ELF-1 (cell line): ENCODE results near the gene TCERG1L.

Experiments
- DNase-seq: peaks from one replicate; pipeline ENCODE4 v3.0.0-alpha.2; 2016; ENCODE audit warnings: low read depth, low spot score

The TCERG1L gene

DNA sequence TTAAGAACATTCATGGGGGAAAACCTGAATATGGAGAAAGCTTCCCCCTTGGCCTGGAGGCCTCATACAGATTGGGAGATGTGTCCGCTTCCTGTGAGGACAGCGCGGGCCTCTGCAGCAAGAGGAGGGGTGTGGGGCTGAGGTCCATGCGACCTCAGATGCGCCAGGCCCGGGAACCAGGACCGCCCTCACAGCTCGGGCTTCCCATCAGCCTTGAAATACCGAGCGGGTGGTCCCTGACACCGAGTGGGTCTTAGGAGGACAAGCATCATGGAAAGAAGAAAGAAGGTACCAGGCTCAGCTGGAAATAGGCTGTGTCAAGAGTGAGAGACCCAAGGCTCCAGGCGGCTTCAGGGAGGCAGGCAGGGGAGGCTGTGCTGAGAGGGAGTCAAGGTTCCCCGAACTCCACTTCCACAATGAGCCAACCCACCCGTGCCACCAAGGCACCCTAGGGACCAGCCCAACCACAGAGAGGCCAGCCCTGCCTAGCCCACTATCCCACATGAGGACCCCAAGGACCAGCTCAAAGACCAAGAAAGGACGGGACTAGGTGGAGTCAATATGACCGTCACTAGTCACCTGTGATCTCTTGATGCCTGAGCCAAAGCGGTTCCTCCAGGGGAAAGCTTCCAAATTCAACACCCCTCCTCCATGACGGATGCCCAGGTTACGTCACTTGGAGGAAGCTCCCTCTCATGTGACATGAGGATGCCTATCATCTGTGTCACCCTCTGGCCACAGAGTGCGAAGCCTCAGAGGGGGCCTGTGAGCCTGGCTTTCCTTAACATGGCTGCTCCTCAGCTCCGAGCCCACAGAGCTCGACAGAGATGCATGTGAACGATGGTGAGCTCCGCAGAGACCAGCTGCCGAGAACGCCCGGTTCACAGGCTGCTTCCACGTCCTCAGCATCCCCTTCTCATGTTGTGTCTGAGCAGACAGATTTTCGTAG is 103.7 kb downstream of the TCERG1L start:
- DNase-seq: no peak

DNA sequence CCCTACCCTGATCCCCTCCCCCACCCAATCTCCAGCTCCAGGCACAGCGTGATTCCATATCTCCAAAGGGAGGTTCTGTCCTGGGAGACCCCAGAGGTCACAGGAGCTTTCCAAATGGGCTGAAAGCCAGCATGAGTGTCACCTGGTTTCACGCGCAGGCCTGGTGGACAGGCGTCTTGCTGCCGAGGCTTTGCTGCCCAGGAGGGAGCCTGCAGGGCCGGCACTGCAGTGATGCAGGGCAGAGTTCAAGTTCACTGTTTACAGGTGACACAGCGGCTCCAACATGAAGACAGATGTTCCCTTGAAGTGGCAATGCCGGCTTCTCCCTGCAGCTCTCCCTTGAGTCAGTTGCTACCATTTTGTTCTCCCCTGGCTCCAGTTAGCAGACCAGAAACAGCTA is 104.3 kb downstream of the TCERG1L start:
- DNase-seq: no peak

DNA sequence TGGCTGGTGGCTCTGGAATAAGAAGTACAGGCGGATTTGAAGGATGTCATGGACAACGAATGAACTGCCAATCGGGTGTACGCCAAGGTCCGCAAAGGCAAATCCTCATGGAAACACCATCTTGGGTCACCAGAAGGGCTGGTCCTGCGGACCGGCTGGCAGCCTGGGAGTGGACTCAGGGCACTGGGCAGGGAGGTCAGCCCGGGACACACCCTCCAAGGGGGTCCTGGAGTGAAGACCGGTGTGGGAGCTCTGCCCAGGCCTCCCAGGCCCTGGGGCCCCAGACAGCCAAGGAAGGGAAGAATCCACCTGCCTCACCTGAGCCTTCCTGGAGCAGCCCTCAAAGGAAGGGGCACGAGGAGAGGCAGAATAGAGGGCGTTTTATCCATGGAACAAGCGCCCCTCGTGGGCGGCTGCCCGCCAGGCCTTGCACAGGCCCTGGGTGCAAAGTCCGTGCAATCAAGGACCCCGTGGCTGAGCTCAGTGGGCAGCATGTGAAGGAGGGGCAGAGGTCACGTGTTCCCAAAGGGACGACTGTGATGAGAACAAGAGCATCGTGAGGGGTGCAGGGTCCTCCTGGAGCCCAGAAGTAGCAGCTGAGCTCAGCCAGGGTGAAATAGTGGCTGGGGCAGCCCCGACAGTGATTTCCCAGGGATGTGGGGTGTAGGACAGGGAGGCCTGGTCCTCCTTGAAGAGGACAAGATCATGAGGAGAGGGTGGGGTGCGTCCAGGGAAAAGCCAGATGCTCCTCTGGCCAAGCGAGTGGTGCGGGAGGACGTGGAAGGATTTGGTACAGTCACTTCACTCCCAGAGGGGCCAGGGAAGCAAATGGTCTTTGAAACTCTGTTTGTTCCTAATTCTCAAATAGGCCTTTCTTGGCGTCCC is 105.2 kb downstream of the TCERG1L start:
- DNase-seq: no peak

DNA sequence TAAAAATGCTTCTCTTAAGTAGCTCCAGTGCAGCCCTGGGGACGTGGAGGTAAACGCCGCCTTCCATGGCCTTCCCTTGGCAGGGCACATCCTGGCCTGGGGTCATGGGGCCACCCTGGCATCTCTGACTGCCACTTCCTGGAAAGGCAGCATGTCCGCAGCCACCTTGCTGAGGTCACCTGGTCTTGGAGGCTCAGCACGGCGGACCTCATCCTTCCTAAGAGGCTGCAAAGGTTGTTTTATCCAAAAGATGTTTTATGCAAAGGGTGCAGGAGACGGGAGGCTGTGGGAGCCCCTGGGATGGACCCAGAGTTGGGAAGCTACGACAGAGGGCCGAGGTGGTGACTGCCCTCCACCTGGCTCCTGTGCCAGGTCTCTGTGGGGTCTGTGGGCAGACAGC is 106.0 kb downstream of the TCERG1L start:
- no peak for DNase-seq

DNA sequence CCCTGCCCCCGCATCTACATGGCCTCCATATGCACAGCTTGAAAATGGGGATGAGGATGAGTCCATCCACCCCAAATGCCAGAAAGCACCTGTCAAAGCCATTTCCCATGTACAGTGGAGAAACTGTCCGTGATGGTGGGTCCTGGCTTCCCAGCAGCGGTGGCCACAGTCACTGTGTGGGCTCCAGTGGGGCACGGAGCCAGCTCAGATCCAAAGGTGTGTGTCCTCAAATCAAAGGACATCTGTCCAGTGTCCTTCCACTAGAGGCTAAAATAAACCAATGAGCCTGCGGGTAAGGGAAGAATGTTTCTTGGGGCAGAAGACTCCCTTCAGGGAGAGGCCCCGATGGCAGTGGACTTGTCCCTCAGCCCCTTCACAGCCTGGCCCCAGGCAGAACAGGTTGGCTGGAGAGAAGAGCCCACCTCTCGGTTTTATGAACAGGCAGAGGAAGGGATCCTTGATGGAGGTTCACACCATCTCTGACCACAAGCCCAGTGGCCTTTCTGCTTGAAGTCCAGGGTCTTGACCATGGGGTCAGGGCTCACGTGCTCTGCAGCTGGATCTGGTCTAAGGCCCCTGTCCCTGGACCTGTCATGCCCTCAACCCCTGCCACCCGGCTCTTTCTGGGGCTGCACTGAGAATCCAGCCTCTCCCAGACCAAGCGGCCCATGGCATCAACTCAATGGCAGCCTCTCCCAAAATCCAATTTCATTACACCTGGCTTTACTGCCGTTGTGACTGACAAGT is 106.9 kb downstream of the TCERG1L start:
- no peak for DNase-seq

DNA sequence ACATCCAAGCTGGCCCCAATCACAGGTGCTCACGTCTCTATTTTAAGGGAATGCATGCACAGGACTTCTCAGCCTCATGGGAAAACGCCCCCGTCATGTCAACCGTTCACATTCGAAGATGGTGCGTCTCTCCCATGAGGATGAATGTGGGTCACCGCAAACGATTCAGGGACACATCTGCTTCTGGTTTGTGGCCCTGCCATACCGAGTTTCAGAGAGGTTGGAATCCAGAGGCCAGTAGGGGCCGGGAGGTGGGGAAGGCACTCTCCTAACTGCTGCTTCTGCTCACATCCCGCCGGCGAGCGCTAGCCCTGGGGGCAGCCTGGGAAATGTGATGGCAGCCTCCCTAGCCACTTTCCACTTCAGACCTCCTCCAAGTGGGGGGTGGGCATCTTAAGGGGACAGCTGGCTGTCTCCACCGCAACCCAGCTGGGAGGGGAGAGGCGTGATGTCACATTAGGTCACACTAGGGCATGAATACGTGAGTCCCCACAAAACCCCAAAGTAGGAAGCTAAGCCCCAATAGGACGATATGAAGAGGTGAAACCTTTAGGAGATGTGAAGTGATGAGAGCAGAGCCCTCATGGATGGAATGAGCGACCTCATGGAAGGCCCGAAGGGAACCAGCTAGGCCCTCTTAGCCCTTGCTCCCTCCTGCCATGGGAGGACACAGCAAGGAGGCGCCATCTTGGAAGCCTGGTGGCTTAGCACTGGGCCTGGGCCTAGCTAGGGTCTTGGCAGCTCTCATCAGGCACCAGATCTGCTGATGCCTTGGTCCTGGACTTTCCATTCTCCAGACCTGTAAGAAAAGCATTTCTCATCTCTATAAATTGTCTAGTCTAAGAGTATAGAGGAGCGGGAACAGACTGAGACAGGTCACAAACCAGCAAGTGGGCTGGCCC is 107.8 kb downstream of the TCERG1L start:
- DNase-seq: no peak

DNA sequence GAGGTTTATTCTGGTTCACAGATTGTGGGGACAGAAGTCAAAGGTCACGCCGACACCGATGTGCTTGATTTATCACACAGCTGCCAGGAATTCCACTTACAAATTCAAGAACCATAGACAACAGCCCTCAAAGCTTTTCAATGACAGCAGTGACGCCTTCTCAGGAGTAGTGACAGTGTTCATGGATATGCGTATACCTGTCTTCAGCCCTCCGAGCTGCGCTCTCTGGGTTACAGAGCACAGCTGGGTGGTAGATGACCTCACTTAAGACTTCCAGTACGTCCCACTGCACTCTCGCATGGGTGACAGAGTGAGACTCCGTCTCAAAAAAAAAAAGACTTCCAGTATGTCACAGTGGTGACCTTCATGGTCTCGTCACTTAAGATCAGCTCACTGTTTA is 108.5 kb downstream of the TCERG1L start:
- no peak for DNase-seq

DNA sequence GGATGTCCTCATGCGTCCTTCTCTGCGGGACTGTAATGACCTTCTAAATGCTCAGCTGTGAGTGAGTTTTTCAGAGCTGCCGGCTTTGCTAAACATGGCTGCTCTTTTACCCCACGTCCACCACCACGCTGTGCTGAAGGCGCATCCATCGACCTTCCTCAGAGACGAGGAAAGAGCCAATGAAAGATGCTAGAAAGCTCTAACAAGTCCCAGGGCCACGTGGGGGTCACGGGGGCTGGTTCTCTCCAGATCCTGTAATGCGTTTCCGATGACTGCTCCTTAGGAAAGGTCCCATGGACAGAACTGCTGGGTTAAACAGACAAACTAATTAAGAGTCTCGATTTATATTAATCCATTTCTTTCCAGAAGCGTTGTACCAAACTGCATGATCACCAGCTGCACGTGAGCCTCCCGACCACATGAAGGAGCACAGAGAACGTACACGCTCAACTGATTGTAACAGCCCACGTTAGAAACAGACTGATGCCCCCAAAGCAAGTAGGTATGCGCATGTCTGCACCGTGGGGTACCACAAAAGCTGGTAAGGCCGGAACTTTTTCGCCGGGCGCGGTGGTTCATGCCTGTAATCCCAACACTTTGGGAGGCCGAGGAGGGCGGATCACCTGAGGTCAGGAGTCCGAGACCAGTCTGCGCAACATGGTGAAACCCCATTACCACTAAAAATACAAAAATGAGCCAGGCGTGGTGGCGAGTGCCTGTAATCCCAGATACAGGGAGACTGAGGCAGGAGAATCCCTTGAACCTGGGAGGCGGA is 109.6 kb downstream of the TCERG1L start:
- DNase-seq: no peak

DNA sequence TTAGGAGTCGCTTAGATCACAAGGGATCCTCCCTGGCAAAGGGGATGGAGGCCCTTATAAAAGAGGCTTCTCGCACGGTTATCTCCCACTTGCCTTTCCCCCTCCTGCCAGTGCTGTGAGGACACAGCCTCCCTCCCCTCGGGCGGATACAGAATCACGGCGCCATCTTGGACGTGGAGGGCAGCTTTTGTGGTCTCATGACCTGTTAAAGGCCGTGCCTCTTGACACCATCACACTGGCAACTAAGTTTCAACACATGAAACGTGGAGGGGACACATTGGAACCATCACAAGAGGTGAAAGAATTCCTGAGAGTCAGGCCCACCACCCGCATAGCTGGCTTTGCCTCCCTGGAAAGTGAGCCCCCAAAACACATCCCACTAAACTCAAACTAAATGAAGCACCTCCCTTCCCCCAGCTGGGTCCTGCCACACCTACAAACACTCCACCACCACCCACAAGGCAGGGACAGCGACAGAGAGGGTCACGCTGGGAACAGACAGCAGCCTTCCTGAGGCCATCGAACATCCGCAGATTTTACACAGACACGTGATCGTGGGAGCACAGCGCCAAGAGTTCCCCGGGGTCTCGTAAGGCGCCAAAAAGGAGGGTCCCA is 110.6 kb downstream of the TCERG1L start:
- DNase-seq: no peak

DNA sequence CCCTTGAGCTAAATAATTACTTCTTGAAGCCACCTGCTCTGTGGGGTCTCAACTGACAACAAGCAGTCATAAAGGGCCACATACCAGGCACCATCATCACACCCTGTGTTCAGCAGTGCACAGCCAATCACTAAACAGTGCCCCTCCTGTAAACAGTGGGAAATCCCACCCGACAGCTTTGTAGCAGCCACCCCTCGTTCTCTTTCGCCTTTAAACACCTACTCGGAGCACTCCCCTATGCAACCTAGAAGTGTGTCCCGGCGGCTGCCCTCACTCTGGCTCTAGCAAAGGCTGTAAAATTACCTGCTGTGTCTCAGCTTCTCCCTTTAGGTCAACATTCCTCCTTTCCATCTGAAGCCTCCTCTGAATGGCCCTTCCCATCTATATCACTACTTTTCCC is 111.9 kb downstream of the TCERG1L start:
- DNase-seq: peak; percentile 59

DNA sequence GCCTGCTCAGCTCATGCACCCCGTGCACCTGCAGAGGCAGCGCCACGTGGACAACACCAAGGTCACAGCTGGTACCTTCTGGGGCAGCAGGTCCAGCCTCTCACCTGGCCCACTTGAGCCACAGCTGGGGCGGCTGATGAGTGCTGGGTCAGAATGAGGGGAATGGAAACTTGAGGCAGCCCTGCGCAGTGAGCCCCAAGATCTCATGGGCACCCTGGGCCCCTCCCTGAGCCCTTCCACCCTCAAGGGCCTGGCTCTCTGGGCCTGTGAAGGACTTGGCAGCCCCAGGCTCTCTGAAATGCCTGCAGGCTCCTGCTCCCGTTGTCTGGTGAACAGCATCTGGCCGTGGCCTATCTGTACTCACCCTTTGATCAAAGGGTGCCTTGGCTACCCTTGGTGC is 112.7 kb downstream of the TCERG1L start:
- DNase-seq: peak; percentile 13

DNA sequence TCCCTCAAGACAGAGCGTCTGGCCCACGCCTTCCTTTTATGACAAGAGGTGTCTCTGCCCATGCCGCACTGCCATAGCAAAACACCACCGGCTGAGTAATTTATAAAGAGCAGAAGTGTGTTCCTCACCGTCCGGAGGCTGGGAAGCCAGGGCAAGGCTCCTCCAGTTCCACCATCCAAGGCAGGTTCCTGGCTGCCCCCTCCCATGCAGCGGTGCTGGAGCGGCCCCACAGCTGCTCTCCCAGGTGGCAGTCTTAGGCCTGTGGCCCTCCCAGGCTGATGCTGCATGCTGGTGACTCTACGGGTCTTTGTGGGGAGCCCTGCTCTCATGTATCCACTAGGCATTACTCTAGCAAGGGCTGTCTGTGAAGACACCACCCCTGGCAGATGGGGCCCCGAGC is 113.1 kb downstream of the TCERG1L start:
- DNase-seq: no peak

DNA sequence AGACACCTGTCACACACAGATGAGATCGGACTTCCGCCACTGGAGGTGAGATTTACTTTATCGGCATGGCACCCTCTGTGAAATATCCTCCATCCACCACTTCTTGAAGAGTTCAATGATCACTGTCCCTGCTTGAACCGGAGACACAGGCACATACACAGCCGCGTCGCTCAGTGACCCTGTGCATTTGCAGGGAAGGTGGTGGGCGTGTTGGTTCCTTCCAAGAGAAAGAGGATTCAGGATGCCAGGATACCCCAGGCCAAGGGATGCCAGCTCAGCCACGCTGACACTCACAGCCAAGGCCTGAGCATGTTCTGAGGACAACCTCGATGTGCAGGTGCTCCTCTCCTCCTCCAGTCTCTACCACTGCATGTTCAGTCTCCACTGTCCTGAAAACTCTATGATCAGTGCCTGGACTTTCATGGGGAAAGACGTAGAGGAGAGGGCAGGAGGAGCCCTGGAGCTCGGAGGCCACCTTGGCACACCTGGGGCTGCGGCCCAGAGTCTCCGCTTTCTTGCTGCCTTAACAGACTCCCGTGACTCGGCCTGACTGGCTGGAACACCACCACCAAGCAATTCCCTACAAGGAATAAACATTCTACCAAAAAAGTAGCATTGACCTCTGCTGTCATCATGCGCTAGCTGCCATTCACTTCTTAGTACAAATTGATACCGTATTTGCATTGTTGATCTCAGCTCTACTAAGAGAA is 115.2 kb downstream of the TCERG1L start:
- DNase-seq: no peak

DNA sequence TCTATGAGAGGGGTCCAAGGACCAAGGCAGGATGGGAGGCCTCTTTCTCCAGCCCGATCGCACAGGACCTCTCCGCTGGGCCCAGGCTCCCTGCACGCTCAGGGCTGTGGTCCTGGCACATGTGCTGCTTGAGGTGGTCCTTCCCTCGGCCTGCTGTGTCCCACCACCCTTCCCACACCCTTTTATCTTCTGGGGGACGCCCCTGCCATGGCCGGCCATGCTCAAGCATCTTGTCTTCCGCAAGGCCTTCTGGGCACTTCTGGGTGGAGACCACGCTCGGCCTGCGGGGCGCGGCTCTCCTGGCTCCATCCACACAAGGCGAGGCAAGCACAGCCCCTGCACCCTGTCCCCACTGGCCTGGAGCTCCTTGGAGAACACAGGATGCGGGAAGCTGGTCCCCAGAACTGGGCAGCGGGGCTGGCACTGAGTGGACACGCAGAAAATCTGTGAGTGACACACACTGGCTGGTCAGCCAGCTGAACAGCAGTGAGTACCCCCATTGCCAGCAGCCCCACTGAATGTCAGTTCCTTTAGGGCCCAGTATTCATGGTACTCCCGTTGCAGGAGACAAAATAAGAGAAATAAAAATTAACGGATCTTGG is 115.9 kb downstream of the TCERG1L start:
- no peak for DNase-seq

DNA sequence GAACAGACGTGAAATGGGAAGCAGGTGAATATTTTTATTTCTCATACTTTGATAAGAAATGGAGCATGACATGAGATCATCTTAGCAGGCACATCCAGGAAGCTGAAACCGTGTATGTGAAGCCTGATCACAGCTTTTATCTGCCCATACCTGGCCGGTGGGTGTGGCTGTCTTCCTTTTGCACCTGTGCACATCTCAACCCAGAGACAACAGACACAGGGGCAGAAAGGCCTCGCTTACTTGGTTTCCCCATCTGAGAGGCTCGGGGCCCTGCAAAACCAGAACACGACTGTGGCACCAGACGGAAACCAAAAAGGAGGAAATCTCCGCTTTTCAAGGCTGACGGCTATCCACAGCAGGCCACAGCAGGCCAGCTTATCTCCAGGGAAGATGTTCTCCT is 116.4 kb downstream of the TCERG1L start:
- no peak for DNase-seq

DNA sequence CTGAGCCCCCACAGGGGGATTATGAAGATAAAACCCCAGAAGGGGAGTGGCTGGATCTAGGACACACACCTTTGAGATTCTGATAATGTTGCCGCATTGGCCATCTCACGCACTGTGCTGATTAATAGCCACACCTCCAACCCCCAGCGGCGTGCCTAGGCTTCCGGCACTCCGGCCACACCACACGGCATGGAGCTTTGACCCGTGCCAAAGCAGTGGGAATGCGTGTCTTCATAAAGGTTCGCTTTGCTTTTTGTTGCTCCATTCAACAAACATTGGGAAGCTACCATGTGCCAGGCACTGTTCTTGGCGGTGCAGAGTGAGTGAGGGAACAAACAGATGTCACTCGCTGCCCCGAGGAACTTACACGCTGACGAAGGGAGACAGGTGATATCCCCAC is 117.6 kb downstream of the TCERG1L start:
- DNase-seq: no peak

DNA sequence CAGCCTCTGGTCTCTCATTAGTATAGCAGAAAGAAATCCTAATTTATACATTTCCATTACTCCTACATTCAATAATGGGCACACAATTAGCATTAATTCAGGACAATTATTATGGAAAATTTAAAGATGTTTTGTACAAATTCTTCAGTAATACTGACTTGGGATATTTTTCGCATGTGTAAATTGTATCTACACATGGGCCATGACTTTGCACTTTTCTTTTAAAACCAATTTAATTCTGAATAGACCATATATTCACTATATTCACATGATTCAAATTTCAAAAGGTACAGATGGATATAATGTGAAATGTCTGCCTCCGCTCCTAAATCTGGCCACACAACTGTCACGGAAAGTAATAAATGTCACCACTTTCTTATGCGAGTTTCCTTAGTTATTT is 123.0 kb downstream of the TCERG1L start:
- DNase-seq: no peak

DNA sequence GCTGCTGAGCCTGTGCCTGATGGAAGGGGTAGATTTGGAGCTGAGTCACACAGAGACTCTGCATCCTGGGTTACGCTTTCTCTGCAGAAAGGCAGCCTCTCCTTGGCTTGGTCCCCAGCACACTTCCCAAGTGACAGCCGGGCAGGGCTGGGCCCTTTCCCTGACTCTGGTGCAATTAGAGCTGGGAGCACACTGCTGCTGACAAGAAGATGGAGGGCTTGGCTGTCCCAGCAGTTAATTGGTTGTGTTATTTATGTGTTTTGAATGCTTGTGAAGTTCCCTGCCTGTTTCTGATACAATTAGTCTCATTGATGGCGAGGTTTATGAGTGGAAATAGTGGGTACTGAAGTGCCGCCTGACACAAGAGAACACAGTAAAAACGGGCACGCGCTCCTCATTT is 123.6 kb downstream of the TCERG1L start:
- DNase-seq: peak; percentile 6

DNA sequence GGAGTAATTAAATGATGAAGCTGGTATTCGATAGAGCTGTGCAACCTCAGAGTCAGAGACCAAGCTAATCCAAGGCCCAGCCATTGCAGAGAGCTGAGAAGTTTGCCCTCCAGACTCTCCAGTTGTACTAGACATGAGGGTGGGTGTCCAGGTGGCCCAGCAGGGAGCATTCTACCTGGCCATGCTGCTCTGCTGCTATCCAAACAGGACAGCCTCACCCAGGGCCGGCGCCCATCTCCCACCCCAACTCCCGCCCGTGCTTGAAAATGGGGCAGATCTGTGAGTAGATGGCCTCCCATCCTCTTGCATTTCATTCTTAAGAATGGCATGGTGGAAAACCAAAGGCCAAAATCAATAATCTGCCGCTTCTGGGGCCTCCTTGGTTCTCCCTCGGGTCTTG is 124.2 kb downstream of the TCERG1L start:
- no peak for DNase-seq
